SW480 (cell line): ENCODE data around the gene KYAT1.

Experiments
- DNase-seq: peaks from one replicate; pipeline ENCODE4 v3.0.0-alpha.2; 2016; ENCODE audit warnings: low spot score

Gene KYAT1

GRCh38 chr9:128838338-128838737, 43.4 kb downstream of the KYAT1 start:
- DNase-seq, result peak; percentile 93

- no peak for DNase-seq
These were observed 45.1 kb downstream of the KYAT1 start for GRCh38 chr9:128836509-128837145.

- DNase-seq, result no peak
These were observed 46.2 kb downstream of the KYAT1 start for GRCh38 chr9:128835246-128836210.

- no peak for DNase-seq
These were observed 48.1 kb downstream of the KYAT1 start for GRCh38 chr9:128833696-128834095.

- peak; percentile 94 for DNase-seq
These were observed 52.1 kb downstream of the KYAT1 start, which contains the start of gene SPOUT1 for GRCh38 chr9:128829477-128830251. Gene SPOUT1 (minus strand): TSS chr9:128829794. CDS start chr9:128829780, 14 bp downstream.

- no peak for DNase-seq
These were observed 52.9 kb downstream of the KYAT1 start for GRCh38 chr9:128828719-128829452.

- DNase-seq, result no peak
These were observed 53.5 kb downstream of the KYAT1 start for GRCh38 chr9:128828267-128828666.

- DNase-seq, result no peak
These were observed 55.6 kb downstream of the KYAT1 start for GRCh38 chr9:128825923-128826700.

GRCh38 chr9:128824911-128825310, 56.8 kb downstream of the KYAT1 start:
- no peak for DNase-seq

- no peak for DNase-seq
These were observed 57.8 kb downstream of the KYAT1 start for GRCh38 chr9:128823903-128824406.

- no peak for DNase-seq
These were observed 58.3 kb downstream of the KYAT1 start for GRCh38 chr9:128823362-128823902.

- no peak for DNase-seq
These were observed 59.2 kb downstream of the KYAT1 start for GRCh38 chr9:128822407-128823042.

GRCh38 chr9:128821584-128822406, 60.0 kb downstream of the KYAT1 start:
- no peak for DNase-seq

- DNase-seq, result no peak
These were observed 60.8 kb downstream of the KYAT1 start for GRCh38 chr9:128820665-128821583.

GRCh38 chr9:128819716-128820664, 61.8 kb downstream of the KYAT1 start:
- DNase-seq, result peak; percentile 71

- DNase-seq, result peak; percentile 41
These were observed 62.7 kb downstream of the KYAT1 start for GRCh38 chr9:128818839-128819715.
